Measurements from ENCODE around the gene SARNP.

- TF ChIP-seq EGR1 (IDR thresholded peaks at IDR 0.05; ENCODE audit: borderline replicate concordance in 1 of 2, low read depth in 2 of 2, low read length in 2 of 2) (no peak), SP1 (IDR thresholded peaks at IDR 0.05; ENCODE audit: low read depth, low read length) (no peak), FOXK2 (IDR thresholded peaks at IDR 0.05) (no peak), TARDBP (IDR thresholded peaks at IDR 0.05; ENCODE audit: borderline replicate concordance) (no peak)
Measured at GRCh38 chr12:55755246-55755645, 62.3 kb downstream of the SARNP start.

Data from GM12878 (cell line).